Epithelial cell of proximal tubule (primary cell): ENCODE data around the gene TM6SF1. TPM values are rescaled to one million over a fixed set of nuclear protein-coding genes. Genes with fewer than 3 reads are reported as not detected.
"Not testable (repeated sequence)": the region's sequence is repeated elsewhere in the genome, so short reads cannot be mapped to it uniquely, and the experiment has no call there.

Experiments used
- DNase-seq: peaks from one replicate; pipeline ENCODE4 v3.0.0-alpha.2; 2011; ENCODE audit warnings: low read depth
- H3K4me3 ChIP-seq: 2 replicates; pipeline ENCODE4 v1.5.1; 2011; ENCODE audit warnings: low read depth, mild to moderate bottlenecking, low read length
- CTCF ChIP-seq: conservative IDR thresholded peaks from 2 replicates; pipeline ENCODE4 v1.5.1; 2012; ENCODE audit warnings: low read depth, mild to moderate bottlenecking, low read length
- total RNA-seq: library from RNA; depleted of rRNA; stranded (reverse); fragments of >200 nt; gene quantifications from 2 replicates; pipeline ENCODE4 v1.2.3, GENCODE V29; 2015

TM6SF1 gene
- total RNA-seq, 1 donor from 2014 or later: 0.81 TPM

GRCh38 chr15:83164111-83164770, 56.8 kb downstream of the TM6SF1 start:
- H3K4me3 ChIP-seq: no peak overlapping the region
- no peak for DNase-seq
- TF ChIP-seq CTCF: no peak

- DNase-seq: no peak
- no peak overlapping the region for H3K4me3 ChIP-seq
- TF ChIP-seq CTCF: no peak
Observed at GRCh38 chr15:83164771-83165404, 57.4 kb downstream of the TM6SF1 start.

- no peak overlapping the region for H3K4me3 ChIP-seq
- no peak for DNase-seq
- TF ChIP-seq CTCF: no peak
Observed at GRCh38 chr15:83166218-83166617, 58.8 kb downstream of the TM6SF1 start.

GRCh38 chr15:83166830-83167229, 59.4 kb downstream of the TM6SF1 start:
- no peak for DNase-seq
- TF ChIP-seq CTCF: no peak
- no peak overlapping the region for H3K4me3 ChIP-seq

GRCh38 chr15:83169576-83169975, 62.1 kb downstream of the TM6SF1 start:
- not testable (repeated sequence) for H3K4me3 ChIP-seq, DNase-seq

- no peak for TF ChIP-seq CTCF
- no peak for DNase-seq
- H3K4me3 ChIP-seq: no peak overlapping the region
Observed at GRCh38 chr15:83170474-83171165, 63.2 kb downstream of the TM6SF1 start.

GRCh38 chr15:83174891-83175290, 67.4 kb downstream of the TM6SF1 start:
- no peak for TF ChIP-seq CTCF
- no peak for DNase-seq

More at GRCh38 chr15:83174891-83175290, 67.4 kb downstream of the TM6SF1 start:
- H3K4me3 ChIP-seq: no peak overlapping the region
